Activated T-helper 1 cell treated with anti-CD3 and anti-CD28 coated beads, Interleukin-2, amount 50 U/mL, for 16 hours (primary cell): Measurements from ENCODE around the gene PUDP.
"Not testable (repeated sequence)": the region's sequence is repeated elsewhere in the genome, so short reads cannot be mapped to it uniquely, and the experiment has no call there.

Experiments
- DNase-seq, 2 donors: peaks; one replicate each; pipeline ENCODE4 v3.0.0-alpha.2; 2020; ENCODE audit warnings: low read depth in 1 of 2, low spot score in 1 of 2

Gene PUDP

DNA sequence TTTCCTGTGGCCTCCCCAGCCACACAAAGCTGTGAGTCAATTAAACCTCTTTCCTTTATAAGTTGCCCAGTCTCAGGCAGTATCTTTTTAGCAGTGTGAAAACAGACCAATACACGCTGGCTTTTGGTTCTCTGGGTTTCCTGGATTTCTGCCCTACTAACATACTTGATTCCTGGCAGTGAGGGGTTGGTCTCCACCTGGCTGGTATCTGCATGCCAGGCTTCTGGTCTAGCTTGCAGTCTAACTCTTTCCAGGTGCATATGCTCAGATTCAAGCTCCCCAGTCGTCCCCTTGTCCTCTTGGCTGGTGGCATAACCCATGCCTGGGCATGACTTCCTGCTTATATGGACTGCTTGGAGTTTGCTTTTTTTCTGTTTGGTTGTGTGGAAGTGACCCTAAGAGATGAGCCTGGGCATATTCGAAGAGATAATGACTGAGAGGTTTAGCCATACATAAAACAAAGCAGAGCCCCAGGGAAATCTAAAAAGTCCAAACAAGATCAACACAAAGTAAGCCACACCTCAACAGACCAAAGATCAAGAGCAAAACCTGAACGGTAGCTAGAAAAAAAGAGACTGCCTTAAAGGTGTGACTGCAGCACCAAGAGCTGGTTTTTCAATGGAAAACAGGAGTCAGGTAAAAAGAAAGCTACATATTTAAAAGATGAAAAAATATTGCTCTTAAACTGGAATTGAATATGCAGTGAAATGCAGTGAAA is 102.6 kb downstream of the PUDP start:
- DNase-seq = no peak

DNA sequence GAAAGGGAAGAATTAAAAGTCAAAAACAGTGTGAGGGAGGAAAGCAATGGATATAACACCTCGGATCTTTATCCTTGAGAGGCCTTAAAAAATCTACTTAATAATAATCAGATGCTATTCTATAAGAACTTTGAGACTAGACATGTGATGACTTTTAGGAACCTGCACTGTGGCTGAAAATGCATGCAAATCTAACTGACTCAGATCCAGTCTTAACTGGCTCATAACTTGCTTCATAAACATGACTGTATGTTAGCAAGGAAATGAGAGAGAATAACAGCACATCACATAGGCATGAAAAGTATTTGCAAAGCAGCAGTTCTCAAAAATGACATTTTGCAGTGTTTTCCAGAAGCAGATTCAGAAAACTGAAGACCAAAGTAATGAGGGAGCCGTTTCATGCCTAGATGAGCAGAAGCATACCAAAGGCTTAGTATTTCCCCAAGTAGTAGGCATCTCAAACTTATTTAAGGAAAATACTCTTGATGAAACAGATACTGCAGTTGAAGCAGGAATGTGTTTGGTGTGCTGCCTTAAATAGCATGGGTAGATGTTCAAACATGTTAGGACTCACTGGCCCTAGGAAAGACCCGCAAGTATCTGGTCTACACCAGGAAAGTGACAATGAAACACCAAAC is 104.0 kb downstream of the PUDP start:
- DNase-seq = not testable (repeated sequence)

- DNase-seq = no peak
Measured at GRCh38 chrX:7028246-7028645, 119.7 kb downstream of the PUDP start.

- no peak for DNase-seq
Measured at GRCh38 chrX:7027071-7027470, 120.9 kb downstream of the PUDP start.

GRCh38 chrX:7026365-7026764 is 121.6 kb downstream of the PUDP start:
- DNase-seq = not testable (repeated sequence)

GRCh38 chrX:7025471-7025870 is 122.5 kb downstream of the PUDP start:
- no peak for DNase-seq

GRCh38 chrX:7024850-7025249 is 123.1 kb downstream of the PUDP start:
- DNase-seq = no peak

DNA sequence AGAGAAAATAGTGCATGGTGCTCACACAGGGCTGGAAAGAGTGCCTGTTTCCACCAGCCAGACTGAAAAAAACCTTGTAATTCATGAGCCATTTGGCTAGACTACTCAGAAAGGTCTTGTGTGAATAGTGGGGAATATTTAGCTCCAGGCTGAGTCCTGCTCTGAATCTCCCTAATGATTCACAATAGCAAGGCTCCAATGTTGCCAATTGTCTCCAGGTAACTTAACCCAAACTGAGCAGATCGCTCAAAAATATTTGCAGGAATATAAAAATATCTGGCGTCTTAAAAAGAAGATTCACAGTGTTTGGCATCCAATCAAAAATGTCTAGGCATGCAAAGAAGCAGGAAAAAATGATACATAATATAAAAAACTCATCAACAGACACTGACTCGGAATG is 125.0 kb downstream of the PUDP start:
- DNase-seq = not testable (repeated sequence)

DNA sequence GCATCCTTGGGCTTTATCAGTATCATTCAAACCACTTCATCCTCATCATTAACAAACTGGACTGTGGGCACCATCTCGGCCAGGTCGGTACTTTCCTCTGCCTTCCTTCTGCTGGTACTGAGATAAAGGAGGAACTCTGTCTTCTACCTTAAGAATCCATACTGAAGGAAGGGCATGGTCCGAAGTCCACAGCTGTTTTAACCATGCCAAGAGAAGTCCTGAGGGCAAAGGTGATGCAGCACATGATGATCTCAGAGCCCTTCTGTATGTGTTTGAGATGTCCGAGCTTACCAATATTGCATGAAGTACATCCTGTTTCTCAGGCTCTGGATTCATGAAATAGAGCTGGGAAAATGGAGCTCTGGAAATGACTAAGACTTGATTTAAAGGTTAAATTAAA is 126.0 kb downstream of the PUDP start:
- no peak for DNase-seq

- DNase-seq = no peak
Measured at GRCh38 chrX:7019555-7019954, 128.4 kb downstream of the PUDP start.

DNA sequence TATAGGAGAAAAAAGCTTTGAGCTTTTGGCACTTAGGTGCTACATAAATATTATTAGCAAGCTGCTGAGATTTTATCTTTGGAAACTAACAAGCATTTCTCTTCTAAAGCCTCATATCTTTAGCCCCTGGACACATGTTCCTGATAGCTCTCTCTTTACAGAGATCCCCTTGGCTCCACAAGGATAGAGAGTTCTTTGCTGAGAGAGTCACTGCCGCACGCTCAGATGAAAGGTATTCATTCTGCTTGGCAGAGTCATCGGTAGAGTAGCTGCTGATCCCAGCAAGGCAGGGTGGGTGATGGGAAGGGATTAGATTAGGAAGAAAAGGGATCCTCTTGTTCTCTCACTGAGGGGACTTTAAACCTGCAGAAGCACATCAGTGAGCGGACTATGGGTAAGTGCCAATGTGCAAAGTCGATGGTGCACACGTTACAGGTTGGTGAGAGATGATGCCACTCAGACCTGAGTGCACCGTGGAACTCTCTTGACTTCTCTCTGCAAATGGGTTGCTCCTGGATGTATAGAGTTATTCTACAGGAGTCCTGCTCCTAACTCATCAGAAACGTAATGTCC is 135.6 kb downstream of the PUDP start:
- not testable (repeated sequence) for DNase-seq

GRCh38 chrX:7010897-7011296 is 137.1 kb downstream of the PUDP start:
- not testable (repeated sequence) for DNase-seq

DNA sequence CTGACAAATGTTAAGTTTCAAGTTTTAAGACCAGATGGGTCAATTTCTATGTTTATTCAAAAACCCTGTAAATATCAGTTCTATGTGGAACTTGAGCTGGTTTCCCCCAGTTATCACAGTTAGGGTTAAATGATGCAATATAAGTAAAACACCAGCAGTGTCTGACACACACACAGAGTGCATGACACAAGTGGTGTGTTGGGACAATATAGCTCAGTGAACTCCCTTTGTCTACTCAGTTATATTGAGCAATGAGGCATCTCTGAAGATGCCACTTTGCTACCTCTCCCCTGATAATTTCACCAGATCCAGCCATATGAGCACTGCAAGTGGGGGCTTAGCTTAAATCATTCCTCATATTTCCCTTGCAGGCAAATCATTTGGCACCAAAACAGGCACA is 140.6 kb downstream of the PUDP start:
- not testable (repeated sequence) for DNase-seq
